ENCODE results near the gene C16orf89. TPM values are rescaled to one million over a fixed set of nuclear protein-coding genes. Genes with fewer than 3 reads are reported as not detected.

Gene C16orf89
- total RNA-seq, 1 donor from 2014 or later = 1.0 TPM

- H3K9me3 ChIP-seq (ENCODE audit: low read depth) = no peaks in the 10 kb centered on the region
- H3K4me1 Mint-ChIP-seq = no peaks in the 10 kb centered on the region
- H3F3A ChIP-seq (ENCODE audit: low read depth) = no peaks in the 10 kb centered on the region
- no peak for TF ChIP-seq EZH2 (IDR thresholded peaks at IDR 0.05)
- TF ChIP-seq EZH2phosphoT487 (IDR thresholded peaks at IDR 0.05) = no peak
- no peak for TF ChIP-seq CTCF (IDR thresholded peaks at IDR 0.05)
- H2AFZ ChIP-seq (replicated peaks) = no peak overlapping the region
- H3K79me2 ChIP-seq (ENCODE audit: low read depth) = no peaks in the 10 kb centered on the region
- no peak overlapping the region for H3K4me3 Mint-ChIP-seq
- no peaks in the 10 kb centered on the region for H3K9me3 Mint-ChIP-seq
- DNase-seq (ENCODE audit: low spot score) = no peak
- H3K27me3 Mint-ChIP-seq (ENCODE audit: insufficient read depth, low read depth) = peaks cover 3% of the 10 kb centered on the region
- no peaks in the 10 kb centered on the region for H3K4me1 ChIP-seq
- H3K9ac ChIP-seq = no peak overlapping the region
- no peak overlapping the region for H3K4me2 ChIP-seq
- H3K4me3 ChIP-seq = no peak overlapping the region
- no peak overlapping the region for H3K27ac Mint-ChIP-seq
- no peaks in the 10 kb centered on the region for H3K36me3 Mint-ChIP-seq
- H3K27ac ChIP-seq = no peak overlapping the region
- no peaks in the 10 kb centered on the region for H4K20me1 ChIP-seq (ENCODE audit: low read depth)
- H3K27me3 ChIP-seq = no peaks in the 10 kb centered on the region
- no peaks in the 10 kb centered on the region for H3K36me3 ChIP-seq
Observed at GRCh38 chr16:5016967-5017677, 48.6 kb downstream of the C16orf89 start.

- Histone ChIP-seq H3F3A (ENCODE audit: low read depth) (peaks cover 2% of the 10 kb centered on the region), H3K79me2 (ENCODE audit: low read depth) (no peaks in the 10 kb centered on the region), H3K27ac (no peak overlapping the region), H3K9me3 (ENCODE audit: low read depth) (no peaks in the 10 kb centered on the region), H4K20me1 (ENCODE audit: low read depth) (no peaks in the 10 kb centered on the region), H3K4me3 (no peak overlapping the region), H3K4me1 (peaks cover 5% of the 10 kb centered on the region), H3K27me3 (no peaks in the 10 kb centered on the region), H2AFZ (replicated peaks) (no peak overlapping the region), H3K4me2 (no peak overlapping the region), H3K36me3 (no peaks in the 10 kb centered on the region), H3K9ac (no peak overlapping the region)
- H3K9me3 Mint-ChIP-seq = no peaks in the 10 kb centered on the region
- H3K4me3 Mint-ChIP-seq = no peak overlapping the region
- no peak for DNase-seq (ENCODE audit: low spot score)
- TF ChIP-seq EZH2 (IDR thresholded peaks at IDR 0.05) (no peak), EZH2phosphoT487 (IDR thresholded peaks at IDR 0.05) (no peak), CTCF (IDR thresholded peaks at IDR 0.05) (no peak)
- H3K36me3 Mint-ChIP-seq = no peaks in the 10 kb centered on the region
- H3K27ac Mint-ChIP-seq = no peak overlapping the region
- H3K4me1 Mint-ChIP-seq = no peaks in the 10 kb centered on the region
- peaks cover 2% of the 10 kb centered on the region for H3K27me3 Mint-ChIP-seq (ENCODE audit: insufficient read depth, low read depth)
Observed at GRCh38 chr16:5015887-5016286, 49.9 kb downstream of the C16orf89 start.

- H3K9me3 Mint-ChIP-seq = no peaks in the 10 kb centered on the region
- Histone ChIP-seq H3K4me2 (no peak overlapping the region), H2AFZ (replicated peaks) (no peak overlapping the region), H3K4me1 (peaks cover 9% of the 10 kb centered on the region), H3K27ac (no peak overlapping the region), H3K79me2 (ENCODE audit: low read depth) (no peaks in the 10 kb centered on the region), H3K4me3 (no peak overlapping the region), H3K9me3 (ENCODE audit: low read depth) (no peaks in the 10 kb centered on the region), H3K9ac (no peak overlapping the region), H3F3A (ENCODE audit: low read depth) (peaks cover 7% of the 10 kb centered on the region), H4K20me1 (ENCODE audit: low read depth) (no peaks in the 10 kb centered on the region), H3K27me3 (no peaks in the 10 kb centered on the region), H3K36me3 (no peaks in the 10 kb centered on the region)
- peaks cover 4% of the 10 kb centered on the region for H3K27me3 Mint-ChIP-seq (ENCODE audit: insufficient read depth, low read depth)
- no peak overlapping the region for H3K27ac Mint-ChIP-seq
- H3K4me3 Mint-ChIP-seq = no peak overlapping the region
- H3K4me1 Mint-ChIP-seq = no peaks in the 10 kb centered on the region
- no peak for DNase-seq (ENCODE audit: low spot score)
- H3K36me3 Mint-ChIP-seq = no peaks in the 10 kb centered on the region
- TF ChIP-seq EZH2phosphoT487 (IDR thresholded peaks at IDR 0.05) (no peak), CTCF (IDR thresholded peaks at IDR 0.05) (no peak), EZH2 (IDR thresholded peaks at IDR 0.05) (no peak)
Observed at GRCh38 chr16:5015351-5015750, 50.4 kb downstream of the C16orf89 start.

All from neural progenitor cell (in vitro differentiated cells).